Esophagus muscularis mucosa (tissue), 3 donors: ENCODE measurements around the gene STAC.

ENCODE experiments used
- POLR2A ChIP-seq: fragments of 450-650 bp; IDR thresholded peaks from one replicate; pipeline ENCODE4 v1.6.1; 2017; ENCODE audit warnings: antibody characterized with exemption, moderate library complexity, mild to moderate bottlenecking, low read depth
- POLR2AphosphoS5 ChIP-seq, 2 donors: sonication (generic); formaldehyde crosslinking; IDR thresholded peaks; one replicate each; pipeline ENCODE4 v1.6.1; 2017; ENCODE audit warnings: antibody characterized with exemption in 2 of 2
- TF ChIP-seq, protein P1 (sequence below), 3 experiments: fragments of 200-600 bp in 2 of 3; fragments of 450-650 bp in 1 of 3; sonication (generic) in 2 of 3; IDR thresholded peaks; one replicate each; pipeline ENCODE4 v1.5.1; 2017 to 2019; ENCODE audit warnings: antibody characterized with exemption in 3 of 3, mild to moderate bottlenecking in 2 of 3, moderate library complexity in 1 of 3

- TF ChIP-seq, protein P1, sequence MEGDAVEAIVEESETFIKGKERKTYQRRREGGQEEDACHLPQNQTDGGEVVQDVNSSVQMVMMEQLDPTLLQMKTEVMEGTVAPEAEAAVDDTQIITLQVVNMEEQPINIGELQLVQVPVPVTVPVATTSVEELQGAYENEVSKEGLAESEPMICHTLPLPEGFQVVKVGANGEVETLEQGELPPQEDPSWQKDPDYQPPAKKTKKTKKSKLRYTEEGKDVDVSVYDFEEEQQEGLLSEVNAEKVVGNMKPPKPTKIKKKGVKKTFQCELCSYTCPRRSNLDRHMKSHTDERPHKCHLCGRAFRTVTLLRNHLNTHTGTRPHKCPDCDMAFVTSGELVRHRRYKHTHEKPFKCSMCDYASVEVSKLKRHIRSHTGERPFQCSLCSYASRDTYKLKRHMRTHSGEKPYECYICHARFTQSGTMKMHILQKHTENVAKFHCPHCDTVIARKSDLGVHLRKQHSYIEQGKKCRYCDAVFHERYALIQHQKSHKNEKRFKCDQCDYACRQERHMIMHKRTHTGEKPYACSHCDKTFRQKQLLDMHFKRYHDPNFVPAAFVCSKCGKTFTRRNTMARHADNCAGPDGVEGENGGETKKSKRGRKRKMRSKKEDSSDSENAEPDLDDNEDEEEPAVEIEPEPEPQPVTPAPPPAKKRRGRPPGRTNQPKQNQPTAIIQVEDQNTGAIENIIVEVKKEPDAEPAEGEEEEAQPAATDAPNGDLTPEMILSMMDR (IDR thresholded peaks at IDR 0.05) = no peak
- TF ChIP-seq POLR2A = no peak
- TF ChIP-seq POLR2AphosphoS5 (IDR thresholded peaks at IDR 0.05) = no peak
These were observed 95.3 kb downstream of the STAC start for GRCh38 chr3:36475558-36475957.
